ENCODE measurements around the gene TBC1D25.

Gene TBC1D25

GRCh38 chrX:48600226-48600625 is 60.7 kb downstream of the TBC1D25 start:
- TF ChIP-seq FOXK2 (IDR thresholded peaks at IDR 0.05): no peak
- ChIA-PET CTCF (no interaction called here), POLR2A (no interaction called here)
- no peak for DNase-seq (ENCODE audit: extremely low spot score)

GRCh38 chrX:48601741-48602394 is 62.4 kb downstream of the TBC1D25 start:
- TF ChIP-seq NFRKB (IDR thresholded peaks at IDR 0.05) (no peak), FOXA1 (IDR thresholded peaks at IDR 0.05) (no peak), SUZ12 (IDR thresholded peaks at IDR 0.05) (no peak), TARDBP (IDR thresholded peaks at IDR 0.05) (no peak), L3MBTL2 (conservative IDR thresholded peaks at IDR 0.05) (no peak), LEF1 (IDR thresholded peaks at IDR 0.05; ENCODE audit: borderline replicate concordance) (no peak), ARNT (IDR thresholded peaks at IDR 0.05) (no peak), SP1 (IDR thresholded peaks at IDR 0.05) (no peak)
- no peak for DNase-seq (ENCODE audit: extremely low spot score)
- ChIA-PET CTCF (interaction anchor here (1.1 kb wide), 1 partner anchor 14 kb away, joined by 3 read pairs; no protein-coding TSS in a partner anchor), POLR2A (no interaction called here)

- TF ChIP-seq ELF4 (IDR thresholded peaks at IDR 0.05) (no peak), PKNOX1 (IDR thresholded peaks at IDR 0.05) (no peak), LEF1 (IDR thresholded peaks at IDR 0.05; ENCODE audit: borderline replicate concordance) (no peak), TARDBP (IDR thresholded peaks at IDR 0.05) (no peak)
- DNase-seq (ENCODE audit: extremely low spot score): no peak
- ChIA-PET POLR2A (no interaction called here), CTCF (no interaction called here)
Observed at GRCh38 chrX:48604701-48605100, 65.2 kb downstream of the TBC1D25 start.

- ChIA-PET CTCF (no interaction called here), POLR2A (interaction anchor here (0.7 kb wide), 1 partner anchor 8 kb away, joined by 3 read pairs; no protein-coding TSS in a partner anchor)
- DNase-seq (ENCODE audit: extremely low spot score): no peak
- no peak for TF ChIP-seq FOXK2 (IDR thresholded peaks at IDR 0.05)
- no peak for TF ChIP-seq L3MBTL2 (conservative IDR thresholded peaks at IDR 0.05)
- TF ChIP-seq ARNT (IDR thresholded peaks at IDR 0.05): no peak
- TF ChIP-seq HDGF (IDR thresholded peaks at IDR 0.05; ENCODE audit: borderline replicate concordance): no peak
Observed at GRCh38 chrX:48606091-48606490, 66.6 kb downstream of the TBC1D25 start.

- ChIA-PET CTCF (no interaction called here), POLR2A (no interaction called here)
- no peak for DNase-seq (ENCODE audit: extremely low spot score)
- TF ChIP-seq SUZ12 (IDR thresholded peaks at IDR 0.05) (no peak), FOXM1 (IDR thresholded peaks at IDR 0.05; ENCODE audit: borderline replicate concordance) (no peak), HDGF (IDR thresholded peaks at IDR 0.05; ENCODE audit: borderline replicate concordance) (no peak), PKNOX1 (IDR thresholded peaks at IDR 0.05) (no peak), CTBP1 (IDR thresholded peaks at IDR 0.05; ENCODE audit: borderline replicate concordance) (no peak), BHLHE40 (IDR thresholded peaks at IDR 0.05; ENCODE audit: borderline replicate concordance) (no peak)
Observed at GRCh38 chrX:48611703-48612102, 72.2 kb downstream of the TBC1D25 start.
